Cardiac atrium fibroblast (primary cell): ENCODE results near the gene HJURP. TPM values are rescaled to one million over a fixed set of nuclear protein-coding genes. Genes with fewer than 3 reads are reported as not detected.

Experiments
- total RNA-seq: library from RNA; depleted of rRNA; stranded (reverse); fragments of >200 nt; gene quantifications from 2 replicates; pipeline ENCODE4 v1.2.3, GENCODE V29; 2015

HJURP gene, protein sequence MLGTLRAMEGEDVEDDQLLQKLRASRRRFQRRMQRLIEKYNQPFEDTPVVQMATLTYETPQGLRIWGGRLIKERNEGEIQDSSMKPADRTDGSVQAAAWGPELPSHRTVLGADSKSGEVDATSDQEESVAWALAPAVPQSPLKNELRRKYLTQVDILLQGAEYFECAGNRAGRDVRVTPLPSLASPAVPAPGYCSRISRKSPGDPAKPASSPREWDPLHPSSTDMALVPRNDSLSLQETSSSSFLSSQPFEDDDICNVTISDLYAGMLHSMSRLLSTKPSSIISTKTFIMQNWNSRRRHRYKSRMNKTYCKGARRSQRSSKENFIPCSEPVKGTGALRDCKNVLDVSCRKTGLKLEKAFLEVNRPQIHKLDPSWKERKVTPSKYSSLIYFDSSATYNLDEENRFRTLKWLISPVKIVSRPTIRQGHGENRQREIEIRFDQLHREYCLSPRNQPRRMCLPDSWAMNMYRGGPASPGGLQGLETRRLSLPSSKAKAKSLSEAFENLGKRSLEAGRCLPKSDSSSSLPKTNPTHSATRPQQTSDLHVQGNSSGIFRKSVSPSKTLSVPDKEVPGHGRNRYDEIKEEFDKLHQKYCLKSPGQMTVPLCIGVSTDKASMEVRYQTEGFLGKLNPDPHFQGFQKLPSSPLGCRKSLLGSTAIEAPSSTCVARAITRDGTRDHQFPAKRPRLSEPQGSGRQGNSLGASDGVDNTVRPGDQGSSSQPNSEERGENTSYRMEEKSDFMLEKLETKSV
- 6.3 and 21.2 TPM in 2 replicates for total RNA-seq

GRCh38 chr2:233854241-233854981 lies at the start of gene HJURP:
Gene HJURP (minus strand): TSS chr2:233854535. CDS start chr2:233854500, 35 bp downstream.

DNA sequence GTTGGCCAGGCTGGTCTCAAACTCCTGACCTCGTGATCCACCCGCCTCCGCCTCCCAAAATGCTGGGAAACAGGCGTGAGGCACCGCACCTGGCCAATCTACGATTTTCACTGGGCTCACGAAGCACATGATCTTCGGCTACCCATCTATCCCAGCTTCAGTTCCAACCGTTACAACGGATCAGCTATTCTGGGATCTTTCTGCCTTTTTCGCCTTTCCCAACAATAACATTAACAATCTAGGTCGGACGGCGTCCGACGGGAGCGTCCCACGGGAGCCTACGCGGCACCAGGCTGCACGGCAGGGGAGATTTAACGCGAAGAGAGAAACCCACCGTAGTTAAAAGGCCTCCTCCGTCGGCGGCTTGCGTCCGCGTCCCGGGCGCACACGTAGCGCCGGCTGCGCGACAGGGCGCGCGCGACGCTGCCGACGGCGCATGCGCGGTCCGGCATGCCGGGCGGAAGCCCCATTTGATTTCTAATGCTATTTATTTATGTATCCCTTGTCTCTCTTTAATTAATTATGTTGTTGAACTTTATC lies 13.7 kb upstream of the HJURP start, which contains the start of gene MSL3B:
Gene MSL3B (minus strand): TSS at position 394 of the 540 bp plus-strand sequence.

Other genes starting within 250 kb of the HJURP start
- not detected in 2 replicates for gene UGT1A8, start 236.9 kb downstream of the HJURP start, total RNA-seq
- not detected in 2 replicates for gene UGT1A10, start 218.1 kb downstream of the HJURP start, total RNA-seq
- not detected in 2 replicates for gene UGT1A9, start 182.6 kb downstream of the HJURP start, total RNA-seq
- gene UGT1A7, start 172.6 kb downstream of the HJURP start, total RNA-seq = not detected in 2 replicates
- gene UGT1A6, start 161.6 kb downstream of the HJURP start, total RNA-seq = not detected in 2 replicates
- gene UGT1A5, start 141.6 kb downstream of the HJURP start, total RNA-seq = not detected in 2 replicates
- gene UGT1A4, start 135.8 kb downstream of the HJURP start, total RNA-seq = not detected in 2 replicates
- gene UGT1A3, start 125.5 kb downstream of the HJURP start, total RNA-seq = not detected in 2 replicates
- gene UGT1A1, start 94.3 kb downstream of the HJURP start, total RNA-seq = not detected in 2 replicates
- not detected in 2 replicates for gene MROH2A, start 76.2 kb downstream of the HJURP start, total RNA-seq
- gene TRPM8, start 62.8 kb upstream of the HJURP start, total RNA-seq = not detected in 2 replicates
- gene SPP2, start 196.2 kb upstream of the HJURP start, total RNA-seq = not detected in 2 replicates